MM.1S (cell line): ENCODE data around the gene CCDC107.

Experiments used
- CTCF ChIP-seq: fragments of 300-600 bp; sonication (generic); IDR thresholded peaks from 2 replicates; pipeline ENCODE4 v1.5.1; 2016; ENCODE audit warnings: antibody characterized with exemption, low read length, mixed read lengths
- EZH2 ChIP-seq: fragments of 300-600 bp; sonication (generic); optimal IDR thresholded peaks from 2 replicates; pipeline ENCODE3; 2017; ENCODE audit warnings: low read depth, mild to moderate bottlenecking, antibody characterized with exemption, low read length, mixed read lengths

GRCh38 chr9:35695943-35696401 is 37.9 kb downstream of the CCDC107 start:
- TF ChIP-seq CTCF (no peak), EZH2 (no peak)
